Left ventricle myocardium superior (tissue), 1 donor: ENCODE data around the gene PHC2. TPM values are rescaled to one million over a fixed set of nuclear protein-coding genes. Genes with fewer than 3 reads are reported as not detected.
A peak's percentile ranks its signal among the peaks of the same experiment; 100 is the strongest.

ENCODE experiments used
- ATAC-seq: fragments of 200-7000 bp; cut with Tn5 transposase; one replicate; pipeline ENCODE4 v1.9.1; 2020; ENCODE audit warnings: mild to moderate bottlenecking, moderate library complexity
- DNase-seq: peaks from one replicate; pipeline ENCODE4 v3.0.0-alpha.2; 2020
- intact Hi-C: fragments of 100-400 bp; cut with micrococcal nuclease; formaldehyde crosslinking; loops from one replicate; pipeline ENCODE4 v1.11.0; 2022
- total RNA-seq: library from RNA; stranded (reverse); fragmentation: NEBNext Ultra II Directional; extraction: Animal tissue kit (Norgen Biotek cat#: 25700); gene quantifications from one replicate; pipeline ENCODE4 v1.2.1, GENCODE V29; 2021
- donor health status: DM: no; HTN: yes; CAD: no; lungs with severe emphysema.

The PHC2 gene
- total RNA-seq, 1 donor from 2014 or later, result 118 TPM

DNA sequence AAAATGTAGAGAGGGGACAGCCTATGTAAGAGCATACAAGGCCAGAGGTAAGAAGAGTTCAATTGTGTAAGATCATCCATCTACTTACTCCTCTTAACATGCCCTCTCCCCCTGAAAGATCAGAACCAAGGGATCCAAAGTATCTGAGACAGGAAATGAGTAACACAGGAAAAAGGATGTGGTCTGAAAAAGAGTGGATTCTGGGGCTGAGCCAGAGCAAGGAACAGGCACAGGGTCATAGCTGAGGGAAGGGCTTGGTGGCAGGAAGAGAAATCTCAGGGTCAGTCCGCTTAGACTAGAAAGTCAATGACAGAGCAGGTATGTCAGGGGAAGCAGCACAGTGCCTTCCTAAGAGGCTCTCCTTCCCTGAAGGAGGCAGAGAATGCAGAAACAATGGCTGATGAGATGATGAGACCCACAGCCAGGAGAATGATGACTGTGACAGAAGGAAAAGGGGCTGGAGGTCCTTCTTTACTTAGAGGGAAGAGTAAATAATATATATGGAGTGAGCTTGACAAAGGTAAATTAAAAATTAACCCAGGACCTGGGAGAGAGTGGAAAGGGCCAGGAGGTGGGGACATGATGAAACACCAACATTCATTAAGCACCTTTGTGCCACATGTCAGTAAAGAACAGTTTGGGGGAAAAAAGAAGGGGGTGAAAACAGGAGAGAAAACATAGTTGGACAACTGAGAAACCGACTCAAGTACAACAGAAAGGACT lies 83.8 kb downstream of the PHC2 start:
- intact Hi-C loops, result no loop called here
- ATAC-seq (peak; percentile 31), DNase-seq (no peak)

DNA sequence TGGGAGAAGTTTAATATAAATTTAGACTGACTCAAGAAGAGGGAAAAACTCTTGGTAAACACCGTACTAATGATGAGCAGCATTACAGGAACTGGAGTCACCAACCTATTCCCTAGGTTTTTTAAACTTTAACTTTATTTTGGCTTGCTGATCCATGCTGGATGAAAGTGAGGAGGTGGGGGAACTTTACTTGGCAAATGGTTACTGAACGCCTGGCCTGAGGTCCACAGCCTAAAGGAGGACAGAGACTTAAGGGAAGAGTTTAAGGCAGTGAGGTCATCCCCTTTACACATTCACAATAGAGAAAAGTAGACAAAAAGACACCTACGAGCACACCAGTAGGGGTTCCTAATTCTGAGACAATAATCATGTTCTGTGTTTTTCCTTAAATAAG lies 84.4 kb downstream of the PHC2 start:
- no peak for ATAC-seq
- DNase-seq, result no peak
- intact Hi-C loops, result no loop called here

DNA sequence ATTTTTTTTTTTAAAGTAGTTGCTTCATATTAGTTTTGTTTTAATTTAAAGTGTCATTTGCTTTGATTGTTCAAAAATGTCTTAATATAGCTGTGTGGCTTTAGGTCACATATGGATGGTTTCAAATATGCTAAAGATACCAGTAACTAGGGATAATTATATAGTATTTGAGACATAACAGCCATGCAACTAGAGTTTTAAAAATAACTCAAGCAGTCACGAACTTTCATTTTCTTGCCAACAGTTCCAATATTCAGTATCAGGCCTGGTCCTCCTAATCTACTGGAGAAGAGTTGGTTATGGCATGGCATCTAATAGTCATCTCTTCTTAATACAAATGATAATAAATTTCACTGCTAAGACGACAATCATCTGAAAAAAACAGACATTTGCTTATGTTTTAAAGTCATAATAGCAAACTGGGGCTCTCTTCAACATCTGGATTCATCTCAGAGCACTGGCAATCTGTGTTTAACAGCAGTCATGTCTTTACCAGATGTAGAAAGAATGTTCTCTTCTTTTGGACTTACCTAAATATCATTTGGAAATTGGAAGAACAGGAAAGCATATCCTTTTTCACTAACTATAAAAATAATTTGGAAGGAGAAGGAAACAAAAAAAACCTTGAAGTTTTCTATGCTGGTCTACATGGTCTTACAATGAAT lies 85.9 kb downstream of the PHC2 start:
- DNase-seq (no peak), ATAC-seq (no peak)
- intact Hi-C loops, result no loop called here

DNA sequence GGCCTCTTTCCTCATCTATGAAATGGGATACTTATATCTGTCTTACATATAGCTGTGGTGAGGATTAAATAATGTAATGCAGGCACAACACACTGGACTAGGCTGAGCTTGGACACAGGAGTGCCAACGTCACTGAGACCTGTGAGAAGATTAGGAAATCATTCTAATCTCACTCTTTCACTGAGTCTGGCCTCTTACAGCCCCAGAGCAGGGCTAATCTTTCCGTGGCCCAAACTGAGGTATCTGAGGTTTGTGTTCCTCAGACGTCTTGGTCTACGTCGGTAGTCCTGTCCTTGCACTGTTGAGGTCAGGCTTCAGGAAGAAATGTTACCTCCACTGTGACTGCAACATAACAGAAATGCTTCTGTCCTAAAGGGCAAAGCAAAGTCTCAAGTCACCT lies 87.4 kb downstream of the PHC2 start:
- DNase-seq, result no peak
- intact Hi-C loops, result no loop called here
- no peak for ATAC-seq

DNA sequence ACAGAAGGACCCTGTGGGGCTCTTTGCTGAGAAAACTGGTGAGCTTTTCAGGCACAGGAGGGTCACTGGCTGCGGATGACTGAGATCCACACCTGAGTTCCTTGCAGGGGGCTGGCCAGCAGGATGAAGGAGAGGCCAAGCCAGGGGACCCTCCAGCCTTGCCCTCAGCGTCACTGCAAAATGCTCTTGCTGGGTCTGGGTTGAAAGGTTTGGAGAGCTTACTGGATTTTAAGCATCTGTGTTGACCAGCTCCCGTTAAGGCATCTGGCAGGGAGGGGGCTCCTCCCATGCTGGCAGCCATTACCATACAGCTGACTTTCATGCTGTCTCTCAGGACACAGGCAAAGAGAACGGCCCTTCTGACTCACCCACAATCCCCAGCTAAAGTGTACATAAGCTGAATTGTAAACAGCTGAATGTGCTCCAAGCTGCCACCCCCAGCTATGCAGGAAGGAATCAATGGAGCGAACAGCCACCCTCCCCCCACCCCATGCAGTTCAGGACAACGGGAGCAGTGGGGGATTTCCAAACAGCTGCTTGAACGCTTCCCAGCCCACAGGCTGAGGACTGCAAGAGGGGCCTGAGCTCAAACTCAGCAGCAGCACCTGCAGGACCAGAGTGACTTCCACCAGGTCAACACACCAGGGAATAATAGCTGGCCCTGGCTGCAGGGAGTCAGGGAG lies 88.7 kb downstream of the PHC2 start:
- DNase-seq (peak; percentile 81), ATAC-seq (peak; percentile 64)
- intact Hi-C loops, result no loop called here

DNA sequence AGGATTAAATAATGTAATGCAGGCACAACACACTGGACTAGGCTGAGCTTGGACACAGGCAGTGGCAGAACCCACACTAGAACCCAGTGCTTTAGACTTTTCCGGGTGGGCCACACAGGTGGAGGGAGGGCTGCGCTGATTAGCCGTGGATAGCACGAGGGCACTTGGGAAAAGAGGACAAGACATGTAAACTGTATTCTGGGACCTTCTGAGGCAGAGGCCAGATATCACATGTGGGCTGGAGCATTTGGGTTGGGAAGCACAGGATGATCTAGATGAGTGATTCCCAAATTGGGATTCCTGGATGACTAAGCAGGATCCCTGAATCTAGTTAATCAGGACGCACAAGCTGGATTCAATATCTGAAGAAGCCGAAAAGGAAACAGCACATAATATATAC lies 89.7 kb downstream of the PHC2 start:
- intact Hi-C loops, result no loop called here
- DNase-seq, result no peak
- ATAC-seq, result no peak

DNA sequence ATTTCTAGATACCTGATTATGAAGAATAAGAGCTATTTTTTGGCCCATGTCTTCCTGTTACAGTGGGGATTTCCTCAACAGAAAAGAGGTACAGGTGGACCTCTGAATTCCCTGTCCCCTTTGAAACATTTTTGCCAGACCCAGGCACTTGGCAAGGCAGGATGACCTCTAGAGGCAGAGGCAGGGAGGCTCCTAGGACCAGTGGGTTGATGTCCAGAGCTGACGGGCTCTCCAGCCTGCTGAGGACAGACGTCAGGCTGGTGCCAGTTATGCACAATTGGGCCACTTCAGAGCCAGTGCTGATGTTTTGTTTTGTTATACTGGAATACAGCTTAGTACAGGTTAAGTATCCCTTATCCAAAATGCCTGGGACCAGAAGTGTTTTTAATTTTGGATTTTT lies 91.5 kb downstream of the PHC2 start:
- DNase-seq (no peak), ATAC-seq (peak; percentile 26)
- intact Hi-C loops, result no loop called here

DNA sequence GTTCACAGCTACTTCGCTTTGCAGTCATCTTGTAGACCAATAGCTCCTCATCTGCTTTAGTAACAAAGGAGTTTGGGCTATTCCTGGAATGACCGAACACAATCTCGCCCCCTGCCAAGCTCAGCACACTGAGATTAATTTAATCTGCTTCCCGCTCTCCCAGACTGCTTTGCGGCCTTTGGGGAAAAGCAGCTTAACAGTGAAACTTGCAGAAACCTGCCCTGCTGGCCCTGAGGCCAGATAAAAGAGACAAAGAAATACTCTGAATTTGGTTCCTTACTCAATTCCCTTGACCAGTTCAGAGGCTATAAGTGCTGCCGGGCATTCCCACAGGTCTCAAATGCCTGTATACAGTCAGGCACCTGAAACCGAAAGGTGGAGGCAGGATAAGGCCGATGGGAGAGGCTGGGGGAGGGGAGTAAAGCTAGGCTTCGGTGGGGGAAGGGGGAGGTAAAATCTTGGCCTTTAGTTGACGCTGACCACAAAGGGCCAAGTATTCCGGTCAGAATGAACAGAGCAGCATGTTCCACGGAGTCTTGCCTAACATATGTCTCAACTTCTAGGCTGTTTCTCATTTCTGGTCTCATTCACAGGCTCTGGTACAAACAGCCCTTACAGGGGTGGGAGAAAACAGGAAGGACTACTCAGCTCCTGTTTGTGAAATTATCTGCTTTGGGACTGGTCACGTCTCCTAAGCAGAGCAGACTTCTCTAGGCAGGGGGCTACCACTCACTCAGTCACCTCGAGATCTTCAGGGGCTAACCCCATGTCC lies 92.3 kb downstream of the PHC2 start:
- DNase-seq, result peak; percentile 54
- intact Hi-C loops, result no loop called here
- ATAC-seq, result peak; percentile 64

DNA sequence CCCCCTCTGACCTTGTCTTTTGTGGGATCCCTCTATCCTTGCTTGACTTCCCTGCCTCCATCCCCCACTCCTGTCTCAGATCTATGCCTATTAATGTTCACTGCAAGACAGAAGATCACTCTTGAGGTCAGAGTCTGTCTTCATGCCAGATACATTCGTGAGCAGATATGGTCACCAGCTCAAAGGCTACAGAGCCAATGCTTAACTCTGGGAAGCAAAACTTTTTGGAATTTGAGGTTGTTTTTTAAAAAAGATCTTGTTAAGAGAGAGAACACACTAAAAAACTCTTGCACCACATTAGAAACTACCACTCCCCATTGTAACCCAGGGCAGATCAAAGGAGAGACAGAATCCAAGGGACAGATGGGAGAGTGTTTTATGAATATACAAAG lies 92.9 kb downstream of the PHC2 start:
- peak; percentile 30 for ATAC-seq
- intact Hi-C loops, result no loop called here

DNA sequence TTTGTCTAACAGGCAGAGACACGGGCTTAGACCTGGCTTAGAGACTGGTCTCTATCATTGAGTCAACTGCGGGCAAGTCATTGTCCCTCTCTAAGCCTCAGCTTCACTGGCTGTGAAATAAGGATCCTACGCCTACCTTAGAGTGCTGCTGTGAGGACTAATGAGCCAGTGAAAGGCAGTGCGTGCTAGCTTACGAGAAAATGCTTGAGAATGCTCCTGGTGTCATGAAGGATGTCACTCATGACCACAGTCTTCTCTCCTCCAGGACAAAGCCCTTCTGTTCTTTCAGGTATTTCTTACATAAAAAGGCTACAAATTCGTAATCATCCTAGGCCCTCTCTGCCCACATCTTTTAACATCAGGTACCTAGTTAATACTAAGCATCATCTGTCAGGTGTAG lies 93.5 kb downstream of the PHC2 start:
- ATAC-seq (no peak), DNase-seq (no peak)
- intact Hi-C loops, result no loop called here

More for the DNA sequence above, 92.9 kb downstream of the PHC2 start:
- DNase-seq, result no peak

DNA sequence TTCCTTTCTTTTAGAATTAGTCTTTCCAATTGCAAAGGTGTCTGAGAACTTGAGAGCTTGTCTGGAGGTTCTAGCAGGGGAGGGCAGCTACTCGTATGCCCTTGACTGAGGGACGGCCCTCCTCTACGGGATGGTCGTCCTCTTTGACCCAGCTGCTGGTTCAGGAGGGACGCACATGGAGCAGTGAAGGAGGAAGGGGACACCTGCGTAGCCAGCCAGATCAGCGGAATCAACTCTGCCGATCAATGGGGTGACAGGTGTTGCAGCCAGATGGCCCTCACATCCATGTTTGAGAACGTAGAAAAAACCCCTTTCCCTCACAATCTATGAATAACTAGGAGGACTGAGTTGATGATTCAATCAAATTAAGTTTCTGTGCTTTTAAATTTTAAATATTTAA lies 94.3 kb downstream of the PHC2 start:
- DNase-seq (no peak), ATAC-seq (no peak)
- intact Hi-C loops, result no loop called here

DNA sequence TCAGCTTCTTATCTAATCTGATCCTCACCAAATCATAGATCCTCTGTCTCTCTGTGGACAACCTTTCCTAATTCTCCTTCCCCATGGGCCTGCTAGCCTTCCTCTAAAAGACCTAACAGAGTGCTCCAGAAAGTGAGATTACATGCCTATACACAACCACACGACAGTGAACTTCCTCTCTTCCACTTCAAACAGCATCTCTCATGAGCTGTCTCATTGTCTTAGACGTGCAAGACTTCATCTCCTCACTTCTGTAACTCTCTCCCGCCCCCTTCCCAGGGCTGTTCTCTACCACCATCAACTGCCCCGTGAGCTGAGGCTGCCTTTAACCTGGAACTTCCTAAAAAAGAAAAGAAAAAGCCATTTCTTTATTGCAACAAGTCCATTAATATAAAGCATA lies 95.9 kb downstream of the PHC2 start:
- intact Hi-C loops, result no loop called here
- ATAC-seq (no peak), DNase-seq (no peak)

DNA sequence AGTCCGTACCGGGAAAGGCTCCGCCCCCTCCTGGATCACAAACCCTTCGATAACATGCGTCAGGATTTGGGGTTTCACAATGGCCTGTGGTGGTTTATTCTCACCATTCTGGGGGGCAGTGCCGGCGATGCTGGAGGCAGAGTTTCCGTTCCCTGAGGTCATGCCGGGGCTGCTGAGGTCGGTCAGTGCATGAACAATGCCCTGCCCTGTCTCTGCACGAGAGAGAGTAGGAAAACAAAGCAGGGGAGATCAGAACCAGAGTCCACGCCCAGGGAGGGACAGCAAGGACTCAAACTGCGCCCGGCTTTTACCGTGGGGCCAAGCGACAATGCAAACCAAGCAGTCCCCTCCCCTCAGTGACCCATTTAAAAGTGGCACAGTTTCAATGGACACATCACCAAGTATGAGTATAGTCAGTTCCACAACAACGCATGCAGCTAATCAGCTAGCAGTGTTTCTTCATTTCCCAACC lies 96.8 kb downstream of the PHC2 start:
- peak; percentile 67 for DNase-seq
- intact Hi-C loops, result no loop called here
- ATAC-seq, result peak; percentile 35

DNA sequence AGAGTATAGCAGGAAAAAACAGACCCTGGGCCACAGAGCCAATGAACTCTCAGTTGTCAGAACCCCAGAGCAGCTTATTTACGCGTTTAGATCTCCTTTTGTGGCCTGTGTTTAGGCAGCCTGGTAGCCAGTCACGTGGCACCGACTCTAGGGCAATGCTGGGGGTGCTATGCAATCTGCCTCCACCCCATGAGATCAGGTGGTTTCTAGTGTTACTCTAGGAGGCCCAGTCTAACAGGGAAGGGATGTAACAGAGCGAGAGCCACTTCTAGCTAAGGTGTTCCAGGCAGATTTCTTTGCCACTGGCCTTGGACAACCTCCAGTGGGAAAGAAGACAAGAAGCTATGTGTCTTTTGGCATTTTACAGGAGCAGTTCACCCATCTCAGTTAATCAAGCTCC lies 98.0 kb downstream of the PHC2 start:
- ATAC-seq, result peak; percentile 27
- intact Hi-C loops, result no loop called here

DNA sequence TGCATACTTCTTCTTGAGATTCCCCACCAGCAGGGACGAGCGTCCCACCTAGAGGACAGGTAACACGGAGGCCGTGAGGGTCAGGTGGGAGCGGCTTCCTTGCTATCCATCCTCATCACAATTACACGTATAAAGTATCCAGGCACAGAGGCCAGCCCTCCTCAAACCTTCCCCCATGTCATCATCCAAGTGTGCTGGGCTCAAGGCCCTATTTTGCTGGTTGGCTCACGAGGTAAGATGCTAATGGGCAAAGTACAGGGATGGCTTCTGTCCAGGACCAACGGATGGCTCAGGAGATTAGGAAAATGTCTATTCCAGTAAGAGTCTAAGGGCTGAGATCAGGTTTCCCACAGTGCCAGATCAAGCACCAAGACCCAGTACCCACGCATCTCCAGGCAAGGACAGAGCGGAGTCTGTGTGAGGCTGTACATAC lies 98.5 kb downstream of the PHC2 start:
- ATAC-seq (no peak), DNase-seq (no peak)

More for the DNA sequence above, 98.0 kb downstream of the PHC2 start:
- DNase-seq, result no peak

DNA sequence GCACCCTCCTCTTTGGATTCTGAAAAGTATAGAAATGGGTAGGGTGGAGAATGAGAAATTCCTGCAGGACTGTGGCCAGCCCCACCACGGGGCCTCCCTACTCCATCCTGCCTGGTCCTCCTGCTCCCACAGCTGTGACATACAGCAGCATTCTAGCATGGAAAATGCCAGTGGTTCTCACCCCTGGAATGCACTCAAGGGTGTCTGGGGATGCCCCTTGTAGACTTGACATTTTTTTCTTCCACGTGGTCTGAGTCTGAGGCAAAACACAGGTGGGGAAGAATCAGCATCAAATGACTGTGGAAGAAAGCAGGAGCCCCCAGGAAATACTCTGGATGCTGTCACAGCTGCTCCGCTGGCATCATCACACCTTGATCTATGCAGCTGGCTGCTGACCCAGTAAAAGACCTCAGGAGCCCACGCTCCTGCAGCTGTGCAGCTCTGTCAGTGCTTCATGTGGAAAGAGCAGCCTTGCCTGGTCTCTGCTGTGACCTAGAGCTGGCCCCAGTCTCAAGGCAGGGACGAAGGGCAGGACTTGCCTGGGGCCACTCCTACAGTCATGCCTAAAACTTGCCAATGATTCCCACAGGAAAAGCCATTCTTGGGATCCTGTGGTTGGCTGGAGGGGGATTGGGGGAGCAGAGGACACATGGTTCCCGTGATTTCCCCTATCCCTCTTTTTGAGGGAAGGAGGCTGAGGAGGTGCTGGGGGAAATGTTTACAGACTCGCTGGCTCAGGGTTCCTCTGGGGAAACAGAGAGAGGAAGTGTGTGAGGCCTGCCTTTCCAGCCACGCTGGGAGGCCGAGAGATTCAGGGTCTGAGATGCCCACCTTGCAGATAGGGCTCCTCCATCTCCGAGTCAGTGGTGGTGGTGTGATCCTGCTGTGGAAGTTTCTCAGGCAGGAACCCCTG lies 99.2 kb downstream of the PHC2 start:
- ATAC-seq (no peak), DNase-seq (no peak)
- intact Hi-C loops, result no loop called here

More for the DNA sequence above, 98.5 kb downstream of the PHC2 start:
- intact Hi-C loops, result no loop called here

DNA sequence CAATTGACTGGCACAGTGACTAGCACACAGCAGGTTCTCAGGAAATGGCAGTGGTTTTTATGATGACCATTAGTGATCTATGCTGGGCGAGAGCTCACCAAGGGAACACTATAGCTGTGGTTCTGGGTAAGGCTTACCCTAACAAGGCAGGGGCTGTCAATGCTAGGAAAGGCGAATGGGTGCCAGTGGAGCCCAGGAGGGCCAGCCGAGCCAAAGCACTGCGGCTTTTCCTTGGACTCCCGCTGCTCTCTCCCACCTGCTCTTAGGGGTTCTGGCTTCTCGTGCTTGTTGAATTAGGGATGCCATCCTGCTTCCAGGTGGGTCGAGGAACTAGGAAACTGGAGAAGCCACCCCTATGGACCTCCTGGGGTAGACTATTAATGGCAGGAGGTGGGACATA lies 100.0 kb downstream of the PHC2 start:
- ATAC-seq (no peak), DNase-seq (no peak)
- intact Hi-C loops, result no loop called here

DNA sequence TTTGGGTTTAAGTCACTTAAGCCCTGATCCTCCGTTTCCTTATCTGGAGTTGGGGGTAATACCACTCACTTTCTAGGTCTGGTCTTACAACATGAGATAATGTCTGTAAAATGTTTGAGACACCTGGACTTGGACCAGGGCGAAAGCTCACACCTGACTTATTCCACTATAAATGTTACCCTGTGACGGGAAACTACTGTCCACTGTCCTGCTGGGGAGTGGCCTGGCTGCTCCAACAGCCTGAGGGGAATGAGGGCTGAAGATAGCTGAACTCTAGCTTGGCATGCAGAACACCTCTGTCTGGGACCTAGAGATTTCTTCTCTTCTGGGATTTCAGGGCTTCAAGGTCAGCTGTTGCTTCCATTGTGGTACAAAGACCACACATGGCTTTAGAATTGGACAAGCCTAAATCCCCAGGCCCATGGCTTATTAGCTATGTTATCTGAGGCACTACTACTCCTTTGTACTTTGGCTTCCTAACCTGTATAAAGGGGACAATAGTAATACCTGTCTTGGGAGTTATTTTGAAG lies 100.5 kb downstream of the PHC2 start:
- DNase-seq (no peak), ATAC-seq (no peak)
- intact Hi-C loops, result no loop called here
